Sigmoid colon (tissue), 4 donors: ENCODE results near the gene ELMO1.

Experiments
- POLR2A ChIP-seq, 2 donors: fragments of 450-650 bp; IDR thresholded peaks; one replicate each; pipeline ENCODE4 v1.6.1; 2016; ENCODE audit warnings: antibody characterized with exemption in 2 of 2, mild to moderate bottlenecking in 2 of 2, moderate library complexity in 2 of 2
- POLR2AphosphoS5 ChIP-seq, 4 donors: sonication (generic); formaldehyde crosslinking; IDR thresholded peaks; one replicate each; pipeline ENCODE4 v1.6.1; 2017; ENCODE audit warnings: antibody characterized with exemption in 4 of 4
- TF ChIP-seq, protein P1 (sequence below), 4 experiments: fragments of 450-650 bp in 3 of 4; fragments of 200-600 bp in 1 of 4; IDR thresholded peaks; one replicate each; pipeline ENCODE4 v1.5.1; 2016 to 2019; ENCODE audit warnings: antibody characterized with exemption in 4 of 4, mild to moderate bottlenecking in 3 of 4, moderate library complexity in 2 of 4

DNA sequence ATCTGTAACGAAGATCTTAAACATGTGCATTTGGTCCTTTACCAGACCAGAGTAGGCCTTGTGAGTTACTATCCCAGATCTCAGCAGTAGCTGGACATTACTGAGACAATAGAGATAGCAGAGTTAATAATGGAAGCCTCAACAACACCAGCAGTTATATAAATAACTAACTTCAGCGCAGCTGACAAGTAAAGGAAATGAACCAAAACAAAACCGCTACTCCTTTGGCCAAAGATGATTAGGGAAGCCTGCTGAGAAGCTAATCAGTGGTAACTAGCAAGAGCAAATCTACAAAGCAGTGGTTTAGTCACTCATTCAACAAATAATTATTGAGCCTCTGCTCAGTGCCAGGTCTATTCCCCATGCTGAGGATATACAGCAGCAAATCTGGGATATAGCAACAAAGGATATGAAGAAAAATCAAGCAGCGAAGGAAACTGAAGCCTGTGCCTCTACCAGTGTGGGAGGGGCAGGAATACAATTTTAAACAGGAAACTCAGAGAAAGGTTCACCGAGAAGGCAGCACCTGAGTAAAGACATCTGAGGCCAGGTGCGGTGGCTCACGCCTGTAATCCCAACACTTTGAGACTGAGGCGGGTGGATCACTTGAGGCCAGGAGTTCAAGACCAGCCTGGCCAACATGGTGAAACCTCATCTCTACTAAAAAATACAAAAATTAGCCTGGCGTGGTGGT is 103.6 kb downstream of the ELMO1 start:
- TF ChIP-seq, protein P1, sequence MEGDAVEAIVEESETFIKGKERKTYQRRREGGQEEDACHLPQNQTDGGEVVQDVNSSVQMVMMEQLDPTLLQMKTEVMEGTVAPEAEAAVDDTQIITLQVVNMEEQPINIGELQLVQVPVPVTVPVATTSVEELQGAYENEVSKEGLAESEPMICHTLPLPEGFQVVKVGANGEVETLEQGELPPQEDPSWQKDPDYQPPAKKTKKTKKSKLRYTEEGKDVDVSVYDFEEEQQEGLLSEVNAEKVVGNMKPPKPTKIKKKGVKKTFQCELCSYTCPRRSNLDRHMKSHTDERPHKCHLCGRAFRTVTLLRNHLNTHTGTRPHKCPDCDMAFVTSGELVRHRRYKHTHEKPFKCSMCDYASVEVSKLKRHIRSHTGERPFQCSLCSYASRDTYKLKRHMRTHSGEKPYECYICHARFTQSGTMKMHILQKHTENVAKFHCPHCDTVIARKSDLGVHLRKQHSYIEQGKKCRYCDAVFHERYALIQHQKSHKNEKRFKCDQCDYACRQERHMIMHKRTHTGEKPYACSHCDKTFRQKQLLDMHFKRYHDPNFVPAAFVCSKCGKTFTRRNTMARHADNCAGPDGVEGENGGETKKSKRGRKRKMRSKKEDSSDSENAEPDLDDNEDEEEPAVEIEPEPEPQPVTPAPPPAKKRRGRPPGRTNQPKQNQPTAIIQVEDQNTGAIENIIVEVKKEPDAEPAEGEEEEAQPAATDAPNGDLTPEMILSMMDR (IDR thresholded peaks at IDR 0.05) = no peak
- no peak for TF ChIP-seq POLR2AphosphoS5 (IDR thresholded peaks at IDR 0.05)
- TF ChIP-seq POLR2A (IDR thresholded peaks at IDR 0.05) = no peak
